Subcutaneous preadipocyte (primary cell): ENCODE results near the gene FBXO15. TPM values are rescaled to one million over a fixed set of nuclear protein-coding genes. Genes with fewer than 3 reads are reported as not detected.

Experiments
- total RNA-seq: library from RNA; depleted of rRNA; stranded (reverse); fragments of >200 nt; gene quantifications from 2 replicates; pipeline ENCODE4 v1.2.3, GENCODE V29; 2012

The FBXO15 gene, protein sequence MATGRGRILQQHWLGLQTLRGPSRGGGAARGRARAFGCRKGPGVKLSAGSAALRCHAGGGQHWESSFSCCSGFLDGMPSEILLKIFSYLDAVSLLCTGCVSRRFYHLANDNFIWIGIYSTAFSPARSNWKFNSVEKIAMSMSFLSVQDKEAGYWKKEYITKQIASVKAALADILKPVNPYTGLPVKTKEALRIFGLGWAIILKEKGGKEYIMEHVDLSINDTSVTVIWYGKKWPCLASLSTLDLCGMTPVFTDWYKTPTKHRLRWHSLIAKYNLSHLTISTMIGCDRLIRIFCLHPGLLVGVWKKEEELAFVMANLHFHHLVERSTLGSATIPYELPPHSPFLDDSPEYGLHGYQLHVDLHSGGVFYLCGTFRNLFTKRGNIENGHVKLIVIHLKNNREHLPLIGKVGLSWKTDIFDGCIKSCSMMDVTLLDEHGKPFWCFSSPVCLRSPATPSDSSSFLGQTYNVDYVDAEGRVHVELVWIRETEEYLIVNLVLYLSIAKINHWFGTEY
- total RNA-seq = 0.37 and 0.78 TPM in 2 replicates

DNA sequence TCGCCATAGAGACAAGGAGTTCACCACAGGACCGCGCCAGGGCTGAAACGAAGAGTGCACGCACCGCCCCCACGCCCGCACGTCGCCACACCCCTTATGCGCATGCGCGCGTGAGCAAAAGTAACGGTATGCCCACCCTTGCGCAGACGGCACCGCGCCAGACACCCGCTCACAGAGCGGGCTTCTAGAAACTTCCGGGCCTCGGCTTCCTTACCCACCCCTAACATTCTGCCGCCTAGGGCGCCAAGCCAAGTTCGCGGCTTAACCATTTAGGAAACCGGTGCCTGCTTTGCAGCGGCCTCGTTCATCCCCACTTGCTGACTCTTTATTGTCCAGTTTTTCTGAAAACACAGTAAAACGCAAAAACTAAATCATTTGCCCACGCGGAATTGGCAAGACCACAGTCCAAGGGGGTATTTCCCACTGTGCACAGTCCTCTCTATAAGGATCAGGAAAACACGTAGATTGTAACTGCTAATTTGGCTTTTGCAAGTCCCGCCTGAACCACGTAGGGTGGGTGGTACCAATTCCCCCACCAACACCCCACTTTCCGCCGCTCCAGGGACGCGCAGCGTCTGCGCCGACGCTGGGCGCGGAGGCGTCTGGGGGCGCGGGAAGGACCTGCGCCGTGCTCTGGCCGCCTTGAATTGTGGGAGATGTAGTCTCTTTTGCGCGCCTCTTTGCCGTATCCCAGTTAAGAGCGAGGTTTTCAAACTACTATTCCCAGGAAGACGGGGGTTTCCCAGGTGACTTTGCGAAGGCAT is at the start of gene FBXO15, which contains the start of gene TIMM21:
Gene FBXO15, minus strand, starts transcription at position 56 of the 764 bp plus-strand sequence. Its CDS starts 49 bp downstream, at position 7.
Gene TIMM21, plus strand, starts transcription at position 745 of the 764 bp plus-strand sequence. CDS start 286 bp downstream, outside the sequence.

Other genes starting within 250 kb of the FBXO15 start
- 23.1 and 28.7 TPM in 2 replicates for gene TIMM21, start 689 bp upstream of the FBXO15 start, total RNA-seq
- gene CYB5A, start 144.1 kb upstream of the FBXO15 start, total RNA-seq = 51.2 and 90.0 TPM in 2 replicates
- not detected in 2 replicates for gene C18orf63, start 168.0 kb upstream of the FBXO15 start, total RNA-seq